ENCODE measurements around the gene GOLPH3. TPM values are rescaled to one million over a fixed set of nuclear protein-coding genes. Genes with fewer than 3 reads are reported as not detected.
"Not testable (repeated sequence)": the region's sequence is repeated elsewhere in the genome, so short reads cannot be mapped to it uniquely, and the experiment has no call there.

GOLPH3 gene
- polyA plus RNA-seq, 1 donor (not counting 4 experiments of a cell fraction or from before 2014, with no cell fraction given): 42.0 TPM

- Histone ChIP-seq H3K79me2 (ENCODE audit: control insufficient read depth, insufficient read depth, low read length) (no peaks in the 10 kb centered on the region), H3K27me3 (ENCODE audit: control insufficient read depth, extremely low read depth, insufficient read depth, low read length) (no peaks in the 10 kb centered on the region), H3K9ac (ENCODE audit: control insufficient read depth, extremely low read depth, insufficient read depth, low read length) (no peak overlapping the region), H3K9me3 (ENCODE audit: control insufficient read depth, low read depth, low read length) (no peaks in the 10 kb centered on the region), H4K20me1 (ENCODE audit: control insufficient read depth, extremely low read depth, insufficient read depth, low read length) (no peaks in the 10 kb centered on the region), H3K9me1 (ENCODE audit: control insufficient read depth, extremely low read depth, insufficient read depth, low read length) (no peaks in the 10 kb centered on the region), H3K4me1 (ENCODE audit: control insufficient read depth, extremely low read depth, insufficient read depth, low read length) (no peaks in the 10 kb centered on the region), H3K4me3 (ENCODE audit: control insufficient read depth in 2 of 3, extremely low read depth in 1 of 3, insufficient read depth in 2 of 3, low read depth in 1 of 3, low read length in 3 of 3) (no peak overlapping the region), H3K4me2 (ENCODE audit: control insufficient read depth, extremely low read depth, insufficient read depth, low read depth, low read length) (no peak overlapping the region), H3K36me3 (ENCODE audit: control insufficient read depth in 2 of 2, extremely low read depth in 1 of 2, insufficient read depth in 2 of 2, low read length in 2 of 2) (peaks cover 0 to 2% of the 10 kb centered on the region in 2 experiments), H2AFZ (ENCODE audit: control insufficient read depth, low read length) (no peak overlapping the region), H3K27ac (ENCODE audit: control insufficient read depth, insufficient read depth, low read length) (no peak overlapping the region)
- dilution Hi-C loops (cut with MboI; ENCODE audit: extremely low pct_ligation_motif_present, low sequenced_read_pairs): no loop called here
- TF ChIP-seq, protein P1, sequence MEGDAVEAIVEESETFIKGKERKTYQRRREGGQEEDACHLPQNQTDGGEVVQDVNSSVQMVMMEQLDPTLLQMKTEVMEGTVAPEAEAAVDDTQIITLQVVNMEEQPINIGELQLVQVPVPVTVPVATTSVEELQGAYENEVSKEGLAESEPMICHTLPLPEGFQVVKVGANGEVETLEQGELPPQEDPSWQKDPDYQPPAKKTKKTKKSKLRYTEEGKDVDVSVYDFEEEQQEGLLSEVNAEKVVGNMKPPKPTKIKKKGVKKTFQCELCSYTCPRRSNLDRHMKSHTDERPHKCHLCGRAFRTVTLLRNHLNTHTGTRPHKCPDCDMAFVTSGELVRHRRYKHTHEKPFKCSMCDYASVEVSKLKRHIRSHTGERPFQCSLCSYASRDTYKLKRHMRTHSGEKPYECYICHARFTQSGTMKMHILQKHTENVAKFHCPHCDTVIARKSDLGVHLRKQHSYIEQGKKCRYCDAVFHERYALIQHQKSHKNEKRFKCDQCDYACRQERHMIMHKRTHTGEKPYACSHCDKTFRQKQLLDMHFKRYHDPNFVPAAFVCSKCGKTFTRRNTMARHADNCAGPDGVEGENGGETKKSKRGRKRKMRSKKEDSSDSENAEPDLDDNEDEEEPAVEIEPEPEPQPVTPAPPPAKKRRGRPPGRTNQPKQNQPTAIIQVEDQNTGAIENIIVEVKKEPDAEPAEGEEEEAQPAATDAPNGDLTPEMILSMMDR (optimal IDR thresholded peaks at IDR 0.05 in 1 of 3, IDR thresholded peaks at IDR 0.05 in 1 of 3, conservative IDR thresholded peaks at IDR 0.05 in 1 of 3; ENCODE audit: extremely low read depth in 1 of 3, insufficient read depth in 2 of 3, low read length in 3 of 3): no peak
- no peak for TF ChIP-seq EZH2 (IDR thresholded peaks at IDR 0.05; ENCODE audit: low read length)
- no peak for FAIRE-seq
- DNase-seq (ENCODE audit: low read depth, low spot score): no peak
Measured at GRCh38 chr5:32083981-32084430, 90.1 kb downstream of the GOLPH3 start.

DNA sequence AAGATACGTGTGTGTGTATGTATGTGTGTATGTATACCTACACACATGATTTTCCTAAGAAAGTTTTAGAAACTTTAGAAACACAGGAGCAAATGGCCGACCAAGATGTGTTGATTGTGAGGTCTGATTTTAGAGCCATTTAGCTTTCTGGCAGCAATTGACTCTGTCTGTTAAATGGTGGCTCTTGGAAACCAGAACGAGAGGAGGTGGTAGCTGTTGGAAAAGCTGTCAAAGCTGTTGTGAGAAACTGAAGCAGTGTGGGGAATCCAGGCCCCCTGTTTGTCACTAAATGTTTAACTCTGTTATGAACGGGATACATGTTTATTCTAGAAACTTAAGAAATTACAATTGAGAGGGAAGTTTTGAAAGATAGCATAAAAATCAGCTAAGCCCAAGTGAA lies 91.4 kb downstream of the GOLPH3 start:
- no peak overlapping the region for H3K4me3 ChIP-seq (ENCODE audit: control insufficient read depth in 2 of 3, extremely low read depth in 1 of 3, insufficient read depth in 2 of 3, low read depth in 1 of 3, low read length in 3 of 3)
- no peaks in the 10 kb centered on the region for H3K79me2 ChIP-seq (ENCODE audit: control insufficient read depth, insufficient read depth, low read length)
- TF ChIP-seq EZH2 (IDR thresholded peaks at IDR 0.05; ENCODE audit: low read length): no peak
- TF ChIP-seq, protein P1 (optimal IDR thresholded peaks at IDR 0.05 in 1 of 3, IDR thresholded peaks at IDR 0.05 in 1 of 3, conservative IDR thresholded peaks at IDR 0.05 in 1 of 3; ENCODE audit: extremely low read depth in 1 of 3, insufficient read depth in 2 of 3, low read length in 3 of 3): no peak
- dilution Hi-C loops (cut with MboI; ENCODE audit: extremely low pct_ligation_motif_present, low sequenced_read_pairs): no loop called here
- H4K20me1 ChIP-seq (ENCODE audit: control insufficient read depth, extremely low read depth, insufficient read depth, low read length): no peaks in the 10 kb centered on the region
- no peaks in the 10 kb centered on the region for H3K9me1 ChIP-seq (ENCODE audit: control insufficient read depth, extremely low read depth, insufficient read depth, low read length)
- H3K4me1 ChIP-seq (ENCODE audit: control insufficient read depth, extremely low read depth, insufficient read depth, low read length): no peaks in the 10 kb centered on the region
- H3K27me3 ChIP-seq (ENCODE audit: control insufficient read depth, extremely low read depth, insufficient read depth, low read length): no peaks in the 10 kb centered on the region
- no peaks in the 10 kb centered on the region for H3K36me3 ChIP-seq (ENCODE audit: control insufficient read depth in 2 of 2, extremely low read depth in 1 of 2, insufficient read depth in 2 of 2, low read length in 2 of 2)
- no peak for DNase-seq (ENCODE audit: low read depth, low spot score)
- no peak overlapping the region for H2AFZ ChIP-seq (ENCODE audit: control insufficient read depth, low read length)
- no peak overlapping the region for H3K4me2 ChIP-seq (ENCODE audit: control insufficient read depth, extremely low read depth, insufficient read depth, low read depth, low read length)
- FAIRE-seq: no peak
- H3K9ac ChIP-seq (ENCODE audit: control insufficient read depth, extremely low read depth, insufficient read depth, low read length): no peak overlapping the region
- no peaks in the 10 kb centered on the region for H3K9me3 ChIP-seq (ENCODE audit: control insufficient read depth, low read depth, low read length)
- no peak overlapping the region for H3K27ac ChIP-seq (ENCODE audit: control insufficient read depth, insufficient read depth, low read length)

DNA sequence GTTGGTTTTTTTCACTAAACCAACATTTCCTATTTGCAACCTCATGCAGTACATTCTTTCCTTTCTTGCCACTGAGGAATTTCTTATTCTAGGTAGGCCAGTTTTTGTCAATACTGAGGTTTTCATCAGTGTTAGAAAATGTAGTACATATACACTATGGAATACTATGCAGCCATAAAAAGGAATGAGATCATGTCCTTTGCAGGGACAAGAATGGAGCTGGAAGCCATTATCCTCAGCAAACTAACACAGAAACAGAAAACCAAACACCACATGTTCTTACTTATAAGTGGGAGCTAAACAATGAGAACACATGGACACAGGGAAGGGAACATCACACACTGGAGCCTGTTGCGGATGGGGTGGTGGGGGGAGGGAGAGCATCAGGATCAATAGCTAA lies 93.6 kb downstream of the GOLPH3 start:
- H3K79me2 ChIP-seq (ENCODE audit: control insufficient read depth, insufficient read depth, low read length); H3K4me3 ChIP-seq (ENCODE audit: control insufficient read depth in 2 of 3, extremely low read depth in 1 of 3, insufficient read depth in 2 of 3, low read depth in 1 of 3, low read length in 3 of 3); H3K9me3 ChIP-seq (ENCODE audit: control insufficient read depth, low read depth, low read length); H3K27ac ChIP-seq (ENCODE audit: control insufficient read depth, insufficient read depth, low read length); DNase-seq (ENCODE audit: low read depth, low spot score); dilution Hi-C loops (cut with MboI; ENCODE audit: extremely low pct_ligation_motif_present, low sequenced_read_pairs); H3K4me2 ChIP-seq (ENCODE audit: control insufficient read depth, extremely low read depth, insufficient read depth, low read depth, low read length); FAIRE-seq; H3K4me1 ChIP-seq (ENCODE audit: control insufficient read depth, extremely low read depth, insufficient read depth, low read length); H3K36me3 ChIP-seq (ENCODE audit: control insufficient read depth in 2 of 2, extremely low read depth in 1 of 2, insufficient read depth in 2 of 2, low read length in 2 of 2); H4K20me1 ChIP-seq (ENCODE audit: control insufficient read depth, extremely low read depth, insufficient read depth, low read length); H3K9ac ChIP-seq (ENCODE audit: control insufficient read depth, extremely low read depth, insufficient read depth, low read length); H2AFZ ChIP-seq (ENCODE audit: control insufficient read depth, low read length); H3K27me3 ChIP-seq (ENCODE audit: control insufficient read depth, extremely low read depth, insufficient read depth, low read length); H3K9me1 ChIP-seq (ENCODE audit: control insufficient read depth, extremely low read depth, insufficient read depth, low read length): not testable (repeated sequence)

DNA sequence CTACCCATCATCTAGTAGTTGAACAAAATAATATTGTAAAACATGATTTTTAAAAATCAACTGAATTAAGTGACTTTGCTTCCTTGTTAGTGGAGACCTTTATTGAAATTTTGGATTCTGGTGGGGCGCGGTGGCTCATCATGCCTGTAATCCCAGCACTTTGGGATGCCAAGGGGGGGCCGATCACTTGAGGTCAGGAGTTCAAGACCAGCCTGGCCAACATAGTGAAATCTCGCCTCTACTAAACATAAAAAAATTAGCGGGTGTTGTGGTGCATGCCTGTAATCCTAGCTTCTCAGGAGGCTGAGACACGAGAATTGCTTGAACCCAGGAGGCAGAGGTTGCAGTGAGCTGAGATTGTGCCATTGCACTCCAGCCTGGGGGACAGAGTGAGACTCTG lies 95.3 kb downstream of the GOLPH3 start:
- H3K36me3 ChIP-seq (ENCODE audit: control insufficient read depth in 2 of 2, extremely low read depth in 1 of 2, insufficient read depth in 2 of 2, low read length in 2 of 2); dilution Hi-C loops (cut with MboI; ENCODE audit: extremely low pct_ligation_motif_present, low sequenced_read_pairs); H3K4me2 ChIP-seq (ENCODE audit: control insufficient read depth, extremely low read depth, insufficient read depth, low read depth, low read length); H3K27ac ChIP-seq (ENCODE audit: control insufficient read depth, insufficient read depth, low read length); FAIRE-seq; H3K4me3 ChIP-seq (ENCODE audit: control insufficient read depth in 2 of 3, extremely low read depth in 1 of 3, insufficient read depth in 2 of 3, low read depth in 1 of 3, low read length in 3 of 3); H2AFZ ChIP-seq (ENCODE audit: control insufficient read depth, low read length); DNase-seq (ENCODE audit: low read depth, low spot score); H3K79me2 ChIP-seq (ENCODE audit: control insufficient read depth, insufficient read depth, low read length); H4K20me1 ChIP-seq (ENCODE audit: control insufficient read depth, extremely low read depth, insufficient read depth, low read length); H3K9ac ChIP-seq (ENCODE audit: control insufficient read depth, extremely low read depth, insufficient read depth, low read length); H3K9me1 ChIP-seq (ENCODE audit: control insufficient read depth, extremely low read depth, insufficient read depth, low read length); H3K9me3 ChIP-seq (ENCODE audit: control insufficient read depth, low read depth, low read length); H3K4me1 ChIP-seq (ENCODE audit: control insufficient read depth, extremely low read depth, insufficient read depth, low read length); H3K27me3 ChIP-seq (ENCODE audit: control insufficient read depth, extremely low read depth, insufficient read depth, low read length): not testable (repeated sequence)
